ENCODE measurements around the gene NRXN3. TPM values are rescaled to one million over a fixed set of nuclear protein-coding genes. Genes with fewer than 3 reads are reported as not detected.

The NRXN3 gene
- total RNA-seq, 1 experiment from 2014 or later: not detected

DNA sequence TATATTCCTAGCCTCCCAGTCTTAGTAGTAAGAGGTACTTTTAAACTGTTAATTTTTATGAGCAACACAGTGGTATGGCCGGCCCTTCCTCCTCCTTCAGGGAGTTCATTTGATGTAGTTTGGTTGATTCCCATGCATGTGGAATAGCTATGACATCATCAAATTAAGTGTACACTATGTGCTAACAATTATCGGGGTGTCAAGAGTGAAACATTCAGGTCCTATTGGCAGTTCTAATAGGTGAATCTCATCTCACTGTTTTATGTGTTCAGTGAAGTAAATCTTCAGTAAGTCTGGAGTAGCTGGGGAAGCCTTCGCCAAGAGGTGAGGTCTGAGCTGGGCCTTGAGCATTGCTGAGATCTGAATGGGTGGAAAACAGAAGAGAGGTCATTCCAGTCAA is 1384.6 kb downstream of the NRXN3 start (continued):
- TF ChIP-seq, protein P1, sequence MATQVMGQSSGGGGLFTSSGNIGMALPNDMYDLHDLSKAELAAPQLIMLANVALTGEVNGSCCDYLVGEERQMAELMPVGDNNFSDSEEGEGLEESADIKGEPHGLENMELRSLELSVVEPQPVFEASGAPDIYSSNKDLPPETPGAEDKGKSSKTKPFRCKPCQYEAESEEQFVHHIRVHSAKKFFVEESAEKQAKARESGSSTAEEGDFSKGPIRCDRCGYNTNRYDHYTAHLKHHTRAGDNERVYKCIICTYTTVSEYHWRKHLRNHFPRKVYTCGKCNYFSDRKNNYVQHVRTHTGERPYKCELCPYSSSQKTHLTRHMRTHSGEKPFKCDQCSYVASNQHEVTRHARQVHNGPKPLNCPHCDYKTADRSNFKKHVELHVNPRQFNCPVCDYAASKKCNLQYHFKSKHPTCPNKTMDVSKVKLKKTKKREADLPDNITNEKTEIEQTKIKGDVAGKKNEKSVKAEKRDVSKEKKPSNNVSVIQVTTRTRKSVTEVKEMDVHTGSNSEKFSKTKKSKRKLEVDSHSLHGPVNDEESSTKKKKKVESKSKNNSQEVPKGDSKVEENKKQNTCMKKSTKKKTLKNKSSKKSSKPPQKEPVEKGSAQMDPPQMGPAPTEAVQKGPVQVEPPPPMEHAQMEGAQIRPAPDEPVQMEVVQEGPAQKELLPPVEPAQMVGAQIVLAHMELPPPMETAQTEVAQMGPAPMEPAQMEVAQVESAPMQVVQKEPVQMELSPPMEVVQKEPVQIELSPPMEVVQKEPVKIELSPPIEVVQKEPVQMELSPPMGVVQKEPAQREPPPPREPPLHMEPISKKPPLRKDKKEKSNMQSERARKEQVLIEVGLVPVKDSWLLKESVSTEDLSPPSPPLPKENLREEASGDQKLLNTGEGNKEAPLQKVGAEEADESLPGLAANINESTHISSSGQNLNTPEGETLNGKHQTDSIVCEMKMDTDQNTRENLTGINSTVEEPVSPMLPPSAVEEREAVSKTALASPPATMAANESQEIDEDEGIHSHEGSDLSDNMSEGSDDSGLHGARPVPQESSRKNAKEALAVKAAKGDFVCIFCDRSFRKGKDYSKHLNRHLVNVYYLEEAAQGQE (IDR thresholded peaks at IDR 0.05; ENCODE audit: low read depth): no peak
- no peak for TF ChIP-seq FOSL1 (IDR thresholded peaks at IDR 0.05; ENCODE audit: low read depth)

DNA sequence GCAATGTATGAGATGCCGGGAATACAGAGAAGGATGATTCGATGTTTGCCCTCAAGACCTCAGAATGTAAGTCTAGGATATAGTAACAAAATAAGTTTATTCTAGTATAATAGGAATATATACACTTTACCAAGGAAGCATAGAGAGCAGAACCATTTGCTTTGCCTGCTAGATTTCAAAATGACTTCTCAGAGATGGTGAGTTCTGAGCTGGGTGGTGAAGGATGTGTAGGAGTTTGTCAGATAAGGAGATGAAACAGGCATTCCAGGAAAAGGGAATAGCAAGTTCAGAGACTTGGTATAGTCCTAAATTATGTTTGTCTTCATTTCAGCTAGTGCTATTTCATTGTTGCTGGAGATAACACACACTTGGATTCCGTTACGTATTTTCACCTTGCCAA is 1385.3 kb downstream of the NRXN3 start:
- POLR2A ChIA-PET: no interaction called here
- Histone ChIP-seq H3K4me3 (replicated peaks in 1 of 2; ENCODE audit: low read depth in 1 of 2, low read length in 2 of 2) (no peak overlapping the region), H3K27me3 (ENCODE audit: insufficient read depth, low read length) (no peaks in the 10 kb centered on the region), H3K4me2 (ENCODE audit: low read length) (no peak overlapping the region), H3K9me3 (ENCODE audit: control insufficient read depth in 1 of 2, insufficient read depth in 1 of 2, low read depth in 1 of 2, low read length in 2 of 2) (peaks cover 7 to 21% of the 10 kb centered on the region in 2 experiments; a peak in 2 of 4 replicates), H3K79me2 (ENCODE audit: insufficient read depth, low read length) (no peaks in the 10 kb centered on the region), H2AFZ (ENCODE audit: low read depth, low read length, poor library complexity, severe bottlenecking) (no peak overlapping the region), H3K27ac (ENCODE audit: low read depth, low read length) (no peak overlapping the region), H4K20me1 (ENCODE audit: insufficient read depth) (no peaks in the 10 kb centered on the region), H3K4me1 (ENCODE audit: control insufficient read depth in 1 of 2, insufficient read depth in 2 of 2, low read length in 2 of 2) (no peaks in the 10 kb centered on the region), H3K9me2 (ENCODE audit: insufficient read depth) (no peaks in the 10 kb centered on the region), H3K36me3 (ENCODE audit: control insufficient read depth in 1 of 2, insufficient read depth in 2 of 2, low read length in 2 of 2) (no peaks in the 10 kb centered on the region), H3K9ac (ENCODE audit: low read length) (no peak overlapping the region)
- ATAC-seq (no peak), DNase-seq (ENCODE audit: low read depth, low spot score) (no peak)
- RAD21 ChIA-PET (ENCODE audit: low non-redundant PET in 1 of 2, low total read pairs in 2 of 2, uncharacterized antibody in 2 of 2, unreplicated experiment in 2 of 2): no interaction called here
- no TSS peak for BruUV-seq (replicated peaks)
- intact Hi-C loops (cut with micrococcal nuclease): no loop called here
- CTCF ChIA-PET: no interaction called here
- TF ChIP-seq, protein P2, sequence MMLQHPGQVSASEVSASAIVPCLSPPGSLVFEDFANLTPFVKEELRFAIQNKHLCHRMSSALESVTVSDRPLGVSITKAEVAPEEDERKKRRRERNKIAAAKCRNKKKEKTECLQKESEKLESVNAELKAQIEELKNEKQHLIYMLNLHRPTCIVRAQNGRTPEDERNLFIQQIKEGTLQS (IDR thresholded peaks at IDR 0.05): no peak
- TF ChIP-seq EGR1 (IDR thresholded peaks at IDR 0.05; ENCODE audit: low read depth) (no peak), RAD21 (IDR thresholded peaks at IDR 0.05; ENCODE audit: low read depth) (no peak), JUND (IDR thresholded peaks at IDR 0.05) (no peak), CEBPB (IDR thresholded peaks at IDR 0.05; ENCODE audit: low read depth) (no peak), FOSL1 (IDR thresholded peaks at IDR 0.05; ENCODE audit: low read depth) (no peak), POLR2A (IDR thresholded peaks at IDR 0.05; ENCODE audit: borderline replicate concordance, extremely low read depth, insufficient read depth, insufficient read length) (no peak), SRF (IDR thresholded peaks at IDR 0.05; ENCODE audit: low read depth) (no peak), EZH2phosphoT487 (IDR thresholded peaks at IDR 0.05; ENCODE audit: borderline replicate concordance) (no peak), EZH2 (IDR thresholded peaks at IDR 0.05) (no peak), TCF7L2 (IDR thresholded peaks at IDR 0.05; ENCODE audit: borderline replicate concordance, extremely low read depth, insufficient read depth, insufficient read length) (no peak), CBX3 (IDR thresholded peaks at IDR 0.05; ENCODE audit: low read depth) (no peak), SP1 (IDR thresholded peaks at IDR 0.05; ENCODE audit: low read depth) (no peak), ZFX (IDR thresholded peaks at IDR 0.05) (no peak), ELF1 (IDR thresholded peaks at IDR 0.05; ENCODE audit: borderline replicate concordance, low read depth) (no peak), ZNF274 (IDR thresholded peaks at IDR 0.05; ENCODE audit: low read depth, low read length) (no peak), SIN3A (IDR thresholded peaks at IDR 0.05; ENCODE audit: low read depth) (no peak)
- TF ChIP-seq, protein P3, sequence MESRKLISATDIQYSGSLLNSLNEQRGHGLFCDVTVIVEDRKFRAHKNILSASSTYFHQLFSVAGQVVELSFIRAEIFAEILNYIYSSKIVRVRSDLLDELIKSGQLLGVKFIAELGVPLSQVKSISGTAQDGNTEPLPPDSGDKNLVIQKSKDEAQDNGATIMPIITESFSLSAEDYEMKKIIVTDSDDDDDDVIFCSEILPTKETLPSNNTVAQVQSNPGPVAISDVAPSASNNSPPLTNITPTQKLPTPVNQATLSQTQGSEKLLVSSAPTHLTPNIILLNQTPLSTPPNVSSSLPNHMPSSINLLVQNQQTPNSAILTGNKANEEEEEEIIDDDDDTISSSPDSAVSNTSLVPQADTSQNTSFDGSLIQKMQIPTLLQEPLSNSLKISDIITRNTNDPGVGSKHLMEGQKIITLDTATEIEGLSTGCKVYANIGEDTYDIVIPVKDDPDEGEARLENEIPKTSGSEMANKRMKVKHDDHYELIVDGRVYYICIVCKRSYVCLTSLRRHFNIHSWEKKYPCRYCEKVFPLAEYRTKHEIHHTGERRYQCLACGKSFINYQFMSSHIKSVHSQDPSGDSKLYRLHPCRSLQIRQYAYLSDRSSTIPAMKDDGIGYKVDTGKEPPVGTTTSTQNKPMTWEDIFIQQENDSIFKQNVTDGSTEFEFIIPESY (IDR thresholded peaks at IDR 0.05; ENCODE audit: extremely low read depth, insufficient replicate concordance, low read length): no peak
- TF ChIP-seq, protein P1 (IDR thresholded peaks at IDR 0.05; ENCODE audit: low read depth): no peak

All from HCT116 (cell line).